Measurements from ENCODE around the gene CRYBA2.

Gene CRYBA2

GRCh38 chr2:219023045-219023605 is 29.9 kb upstream of the CRYBA2 start:
- no peak for DNase-seq (ENCODE audit: low read depth in 1 of 2, low spot score in 1 of 2)

- no peak for DNase-seq (ENCODE audit: low read depth in 1 of 2, low spot score in 1 of 2)
Measured at GRCh38 chr2:219022616-219023015, 29.4 kb upstream of the CRYBA2 start.

- no peak for DNase-seq (ENCODE audit: low read depth in 1 of 2, low spot score in 1 of 2)
Measured at GRCh38 chr2:219022041-219022440, 28.8 kb upstream of the CRYBA2 start.

GRCh38 chr2:219021591-219021990 is 28.4 kb upstream of the CRYBA2 start:
- DNase-seq (ENCODE audit: low read depth in 1 of 2, low spot score in 1 of 2), result no peak

GRCh38 chr2:219020604-219021365 is 27.6 kb upstream of the CRYBA2 start:
- DNase-seq (ENCODE audit: low read depth in 1 of 2, low spot score in 1 of 2), result no peak

- no peak for DNase-seq (ENCODE audit: low read depth in 1 of 2, low spot score in 1 of 2)
Measured at GRCh38 chr2:219019436-219019835, 26.2 kb upstream of the CRYBA2 start.

DNA sequence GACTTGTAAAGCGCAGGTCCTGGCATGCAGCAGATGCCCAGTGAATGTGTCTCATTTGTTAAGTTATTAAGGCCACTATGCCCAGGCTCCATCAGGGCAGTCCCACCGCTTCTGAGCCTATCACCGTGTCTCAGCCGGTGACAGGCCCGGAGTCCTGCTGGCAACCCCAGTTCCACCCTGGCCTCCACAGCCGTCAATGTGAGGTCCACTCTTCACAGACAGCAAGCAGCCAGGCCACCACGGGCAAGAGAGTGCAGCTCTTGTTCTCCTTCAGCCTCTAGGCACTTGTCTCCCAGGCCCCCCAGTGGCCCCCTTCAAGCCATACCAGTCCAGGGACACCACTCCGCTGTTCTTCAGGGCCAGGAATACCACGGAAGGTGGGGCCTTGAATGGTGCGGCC is 25.5 kb upstream of the CRYBA2 start:
- DNase-seq (ENCODE audit: low read depth in 1 of 2, low spot score in 1 of 2), result no peak

- DNase-seq (ENCODE audit: low read depth in 1 of 2, low spot score in 1 of 2), result no peak
Measured at GRCh38 chr2:219018286-219018685, 25.1 kb upstream of the CRYBA2 start.

- DNase-seq (ENCODE audit: low read depth in 1 of 2, low spot score in 1 of 2), result no peak
Measured at GRCh38 chr2:219017201-219017931, 24.1 kb upstream of the CRYBA2 start.

- no peak for DNase-seq (ENCODE audit: low read depth in 1 of 2, low spot score in 1 of 2)
Measured at GRCh38 chr2:219016721-219017120, 23.5 kb upstream of the CRYBA2 start.

DNA sequence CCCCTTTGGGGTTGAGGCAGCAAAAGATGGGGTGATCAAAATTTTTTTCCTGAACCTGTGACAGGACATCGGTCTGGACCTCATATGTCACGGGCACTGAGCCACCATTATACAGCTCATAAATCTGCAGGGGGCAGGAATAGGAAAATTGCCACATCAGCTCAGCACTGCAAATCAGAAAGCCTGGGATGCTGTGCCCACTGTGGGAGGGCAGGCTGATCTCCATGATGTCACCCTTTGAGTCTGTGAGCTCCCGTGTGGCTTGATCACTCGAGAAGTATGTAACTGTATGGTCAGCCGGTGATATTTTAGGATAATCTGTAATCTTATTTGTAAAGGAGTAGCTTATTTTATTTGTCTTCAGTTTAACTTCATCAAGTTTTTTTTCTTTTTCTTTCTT is 17.7 kb upstream of the CRYBA2 start:
- DNase-seq (ENCODE audit: low read depth in 1 of 2, low spot score in 1 of 2), result no peak

- no peak for DNase-seq (ENCODE audit: low read depth in 1 of 2, low spot score in 1 of 2)
Measured at GRCh38 chr2:219010162-219010756, 17.0 kb upstream of the CRYBA2 start.

DNA sequence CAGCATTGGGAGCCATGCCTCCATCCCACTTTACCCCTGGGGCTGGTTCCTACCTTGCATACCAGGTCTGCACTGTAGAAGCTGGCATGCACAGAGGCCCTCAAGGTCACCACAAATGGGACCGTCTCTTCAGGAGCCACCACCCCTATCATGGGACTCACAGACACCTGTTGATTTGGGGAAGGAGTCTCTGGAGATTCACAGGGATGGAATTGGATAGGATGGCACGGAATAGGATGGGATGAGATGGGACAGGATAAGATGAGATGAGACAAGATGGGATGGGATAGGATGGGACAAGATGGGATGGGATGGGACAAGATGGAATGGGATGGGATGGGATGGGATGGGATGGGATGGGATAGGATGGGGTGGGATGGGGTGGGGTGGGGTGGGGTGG is 16.1 kb upstream of the CRYBA2 start:
- DNase-seq (ENCODE audit: low read depth in 1 of 2, low spot score in 1 of 2), result no peak

- DNase-seq (ENCODE audit: low read depth in 1 of 2, low spot score in 1 of 2), result no peak
Measured at GRCh38 chr2:219003979-219004378, 10.8 kb upstream of the CRYBA2 start.

DNA sequence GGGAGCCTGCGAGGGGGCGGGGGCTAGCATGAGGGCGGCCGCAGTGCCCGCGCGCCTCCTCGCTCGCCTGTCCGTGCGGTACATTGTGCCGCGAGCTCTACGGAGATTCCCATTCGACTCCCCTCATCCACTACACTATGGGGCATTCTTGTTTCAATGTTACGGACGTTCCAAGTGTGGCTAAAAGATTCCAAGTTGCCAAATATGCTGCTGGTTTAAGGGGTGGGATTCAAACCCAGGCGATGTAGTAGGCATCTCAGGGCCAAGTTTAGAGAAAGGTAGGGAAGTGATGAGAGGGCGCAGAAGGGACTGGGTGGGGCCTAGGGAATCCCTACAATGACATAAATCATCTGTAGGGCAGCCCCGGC is 10.0 kb upstream of the CRYBA2 start:
- DNase-seq (ENCODE audit: low read depth in 1 of 2, low spot score in 1 of 2), result no peak

DNA sequence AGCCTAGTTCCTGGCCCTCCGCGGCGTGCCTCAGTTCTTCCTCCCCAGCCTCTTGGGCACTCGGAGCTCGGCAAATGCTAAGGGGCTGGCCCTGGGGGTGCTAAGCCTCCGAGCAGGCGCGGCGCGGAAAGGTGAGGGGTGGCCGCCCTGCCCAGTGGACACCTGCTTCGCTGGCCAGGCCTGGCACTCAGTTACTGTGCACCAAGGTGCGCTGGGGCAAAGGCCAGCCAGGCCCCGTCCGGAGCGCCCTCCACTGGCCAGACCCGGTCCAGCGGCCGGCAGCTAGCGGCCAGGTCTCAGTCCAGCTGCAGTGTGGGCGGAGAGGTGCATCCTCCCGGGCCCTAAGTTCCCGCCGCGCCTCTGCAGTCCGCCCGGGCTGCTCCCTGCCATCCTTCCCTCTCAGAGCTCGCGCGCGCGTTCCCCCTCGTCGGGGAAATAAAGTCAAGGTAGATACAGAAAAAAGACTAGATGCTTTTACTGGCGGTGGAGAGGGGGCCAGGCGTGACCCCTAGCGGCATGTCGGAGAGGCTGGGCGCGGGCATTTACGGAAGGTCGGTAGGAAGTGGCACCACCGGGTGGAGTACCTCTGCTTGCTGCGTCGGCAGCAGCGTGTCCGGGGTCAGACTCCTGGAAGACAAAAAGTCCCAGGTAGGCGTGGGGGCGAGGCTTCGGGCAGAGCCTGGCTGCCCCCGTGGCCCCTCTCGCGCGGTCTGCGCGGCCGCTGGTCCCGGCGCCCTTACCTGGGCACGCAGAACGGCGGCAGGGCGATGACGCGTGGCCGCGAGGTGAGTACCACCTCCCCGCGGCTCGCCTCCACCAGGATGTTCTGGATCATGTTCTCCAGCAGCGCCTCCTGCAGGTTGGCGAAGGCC is 9.4 kb upstream of the CRYBA2 start:
- no peak for DNase-seq (ENCODE audit: low read depth in 1 of 2, low spot score in 1 of 2)

GRCh38 chr2:219001577-219002394 is 8.6 kb upstream of the CRYBA2 start:
- DNase-seq (ENCODE audit: low read depth in 1 of 2, low spot score in 1 of 2), result no peak

GRCh38 chr2:219001100-219001576 is 7.9 kb upstream of the CRYBA2 start:
- DNase-seq (ENCODE audit: low read depth in 1 of 2, low spot score in 1 of 2), result no peak

- no peak for DNase-seq (ENCODE audit: low read depth in 1 of 2, low spot score in 1 of 2)
Measured at GRCh38 chr2:219000569-219000960, 7.3 kb upstream of the CRYBA2 start.
